ENCODE results near the gene ZBTB37. TPM values are rescaled to one million over a fixed set of nuclear protein-coding genes. Genes with fewer than 3 reads are reported as not detected.
A peak's percentile ranks its signal among the peaks of the same experiment; 100 is the strongest.

ZBTB37 gene
- total RNA-seq, 3 donors from 2014 or later = 9.3 to 13.2 (median 12.0) TPM

DNA sequence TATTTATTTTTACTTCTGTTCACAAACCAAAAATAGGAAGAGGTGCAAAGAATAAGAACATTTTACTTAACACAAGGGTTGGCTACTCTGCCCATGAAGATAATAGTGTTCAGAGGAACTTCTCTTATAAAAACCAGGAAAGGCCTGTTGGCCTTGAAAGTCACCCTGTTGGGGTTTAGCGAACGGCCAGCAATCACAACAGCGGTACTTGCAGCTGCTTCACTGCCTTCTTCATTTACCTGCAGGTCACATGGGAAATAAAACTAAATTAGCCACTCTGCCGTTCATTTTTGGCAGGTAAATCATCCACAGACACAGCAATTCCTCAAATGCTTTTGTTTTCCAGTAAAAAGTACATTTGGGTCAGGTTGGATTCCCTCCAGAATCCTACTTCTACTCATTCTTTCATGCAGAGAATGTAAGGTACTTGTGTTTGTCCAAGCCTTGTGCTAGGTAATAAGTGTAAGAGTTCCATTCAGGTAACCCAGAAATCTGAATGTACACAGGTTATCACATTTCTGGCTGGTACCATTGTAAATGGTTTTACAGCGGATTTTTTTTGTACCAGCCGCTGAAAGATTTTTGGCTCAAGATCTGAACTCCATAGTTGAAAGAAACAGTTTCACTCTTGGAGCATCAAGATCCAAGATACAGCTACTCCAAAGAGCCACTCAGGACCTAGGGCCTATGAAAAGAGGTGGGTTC is 35.8 kb downstream of the ZBTB37 start:
- Histone ChIP-seq H3K36me3 (ENCODE audit: low read depth) (no peaks in the 10 kb centered on the region), H3K4me1 (ENCODE audit: low read depth) (no peaks in the 10 kb centered on the region), H3K4me3 (no peak overlapping the region), H3K9me3 (no peaks in the 10 kb centered on the region)
- intact Hi-C loops (cut with DNase I, micrococcal nuclease) = no loop called here
- DNase-seq (no peak), ATAC-seq (no peak)
- TF ChIP-seq, protein P1, sequence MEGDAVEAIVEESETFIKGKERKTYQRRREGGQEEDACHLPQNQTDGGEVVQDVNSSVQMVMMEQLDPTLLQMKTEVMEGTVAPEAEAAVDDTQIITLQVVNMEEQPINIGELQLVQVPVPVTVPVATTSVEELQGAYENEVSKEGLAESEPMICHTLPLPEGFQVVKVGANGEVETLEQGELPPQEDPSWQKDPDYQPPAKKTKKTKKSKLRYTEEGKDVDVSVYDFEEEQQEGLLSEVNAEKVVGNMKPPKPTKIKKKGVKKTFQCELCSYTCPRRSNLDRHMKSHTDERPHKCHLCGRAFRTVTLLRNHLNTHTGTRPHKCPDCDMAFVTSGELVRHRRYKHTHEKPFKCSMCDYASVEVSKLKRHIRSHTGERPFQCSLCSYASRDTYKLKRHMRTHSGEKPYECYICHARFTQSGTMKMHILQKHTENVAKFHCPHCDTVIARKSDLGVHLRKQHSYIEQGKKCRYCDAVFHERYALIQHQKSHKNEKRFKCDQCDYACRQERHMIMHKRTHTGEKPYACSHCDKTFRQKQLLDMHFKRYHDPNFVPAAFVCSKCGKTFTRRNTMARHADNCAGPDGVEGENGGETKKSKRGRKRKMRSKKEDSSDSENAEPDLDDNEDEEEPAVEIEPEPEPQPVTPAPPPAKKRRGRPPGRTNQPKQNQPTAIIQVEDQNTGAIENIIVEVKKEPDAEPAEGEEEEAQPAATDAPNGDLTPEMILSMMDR (IDR thresholded peaks at IDR 0.05) = no peak

DNA sequence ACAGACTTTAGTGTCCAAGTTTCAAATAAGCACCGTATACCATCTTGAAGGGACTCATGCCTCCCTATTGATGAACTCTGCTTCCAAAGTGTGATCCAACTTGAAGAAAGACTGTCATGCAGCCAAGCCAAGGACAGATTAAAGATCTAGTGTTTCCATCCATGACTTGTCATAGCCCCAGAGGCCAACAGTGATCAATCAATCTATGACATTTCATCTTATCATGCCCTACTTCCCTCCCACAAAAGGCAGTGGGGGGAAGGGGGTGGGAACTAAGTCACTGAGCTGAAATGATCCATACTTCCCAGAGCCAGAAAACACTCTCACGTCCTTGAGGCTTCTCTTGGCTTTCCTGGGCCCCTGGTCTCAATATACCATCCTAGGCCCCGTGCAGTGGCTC is 44.9 kb downstream of the ZBTB37 start:
- Histone ChIP-seq H3K4me1 (ENCODE audit: low read depth) (no peaks in the 10 kb centered on the region), H3K36me3 (ENCODE audit: low read depth) (no peaks in the 10 kb centered on the region), H3K9me3 (no peaks in the 10 kb centered on the region), H3K4me3 (no peak overlapping the region)
- DNase-seq (no peak), ATAC-seq (no peak)
- TF ChIP-seq, protein P1 (IDR thresholded peaks at IDR 0.05) = no peak
- intact Hi-C loops (cut with DNase I, micrococcal nuclease) = no loop called here

DNA sequence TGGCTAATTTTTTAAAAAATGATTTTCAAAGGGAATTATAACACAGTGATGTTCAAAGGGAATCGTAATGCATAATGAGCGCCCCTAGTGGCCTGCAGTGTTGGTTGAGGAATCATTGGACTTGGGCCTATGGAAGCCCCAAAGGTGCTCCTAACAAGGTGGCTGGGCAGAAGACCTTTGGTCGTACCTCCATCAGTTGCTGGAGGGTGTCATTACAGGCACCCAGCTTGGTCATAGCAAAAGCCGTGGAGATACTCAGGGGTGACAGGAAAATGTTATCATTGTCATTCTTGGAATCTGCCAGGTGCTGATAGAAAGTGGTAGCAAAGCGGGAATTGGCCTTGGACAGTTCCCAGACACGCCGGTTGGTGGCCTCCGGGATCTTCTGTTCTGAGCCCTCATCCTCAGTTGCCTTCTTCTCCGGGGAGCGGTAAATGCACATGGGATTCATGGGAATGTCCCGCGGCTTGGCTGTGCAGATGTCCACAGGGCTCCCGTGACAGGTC is 46.2 kb downstream of the ZBTB37 start:
- Histone ChIP-seq H3K4me1 (ENCODE audit: low read depth) (no peaks in the 10 kb centered on the region), H3K36me3 (ENCODE audit: low read depth) (no peaks in the 10 kb centered on the region), H3K4me3 (no peak overlapping the region), H3K9me3 (no peaks in the 10 kb centered on the region)
- intact Hi-C loops (cut with DNase I, micrococcal nuclease) = no loop called here
- TF ChIP-seq, protein P1 (IDR thresholded peaks at IDR 0.05) = no peak
- peak; percentile 71 for ATAC-seq
- peak in 2 of 3 donors; percentile 37 to 69 for DNase-seq

DNA sequence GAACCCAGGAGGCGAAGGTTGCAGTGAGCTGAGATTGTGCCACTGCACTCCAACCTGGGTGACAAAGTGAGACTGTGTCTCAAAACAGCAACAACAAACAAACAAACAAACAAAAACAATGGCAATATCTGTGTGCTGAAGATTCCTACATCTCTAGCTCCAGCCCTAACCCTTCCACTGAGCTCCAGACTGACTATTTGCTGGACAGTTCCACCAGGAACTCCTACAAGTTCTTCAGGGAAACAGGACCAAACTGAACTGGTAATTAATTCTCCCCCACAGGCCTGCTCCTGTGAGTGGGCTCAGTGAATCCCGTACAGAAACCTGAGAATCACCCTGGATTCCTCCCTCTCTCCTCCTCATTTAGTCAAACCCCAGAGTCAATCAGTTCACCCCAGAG is 47.4 kb downstream of the ZBTB37 start:
- Histone ChIP-seq H3K9me3 (no peaks in the 10 kb centered on the region), H3K4me3 (no peak overlapping the region), H3K4me1 (ENCODE audit: low read depth) (no peaks in the 10 kb centered on the region), H3K36me3 (ENCODE audit: low read depth) (no peaks in the 10 kb centered on the region)
- intact Hi-C loops (cut with DNase I, micrococcal nuclease) = no loop called here
- DNase-seq = no peak
- ATAC-seq = no peak
- TF ChIP-seq, protein P1 (IDR thresholded peaks at IDR 0.05) = no peak

DNA sequence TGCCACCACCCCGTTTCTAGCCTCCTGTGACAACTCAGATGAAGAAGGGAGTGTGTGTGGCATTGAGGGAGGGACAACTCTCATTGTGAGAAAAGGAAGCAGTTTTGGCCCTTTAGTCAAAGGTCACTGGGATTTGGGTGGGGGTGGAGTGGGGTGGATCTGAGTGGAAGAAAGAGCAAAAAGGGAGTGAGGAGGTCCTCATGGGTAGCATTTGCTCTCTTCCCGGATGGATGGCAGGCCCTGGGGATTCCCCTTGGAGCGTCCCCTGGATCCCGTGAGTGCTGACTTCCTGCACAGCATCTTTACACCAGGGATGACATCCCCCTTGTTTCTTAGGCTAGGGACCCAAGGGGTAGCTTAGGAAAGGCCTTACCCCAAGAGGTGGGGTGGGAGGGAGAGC is 48.5 kb downstream of the ZBTB37 start:
- Histone ChIP-seq H3K9me3 (no peaks in the 10 kb centered on the region), H3K4me3 (no peak overlapping the region), H3K36me3 (ENCODE audit: low read depth) (no peaks in the 10 kb centered on the region), H3K4me1 (ENCODE audit: low read depth) (no peaks in the 10 kb centered on the region)
- ATAC-seq = no peak
- no peak for DNase-seq
- TF ChIP-seq, protein P1 (IDR thresholded peaks at IDR 0.05) = no peak
- intact Hi-C loops (cut with DNase I, micrococcal nuclease) = no loop called here

Measured in mucosa of descending colon (tissue), 3 donors.